ENCODE measurements around the gene PCSK9.
"Not testable (repeated sequence)": the region's sequence is repeated elsewhere in the genome, so short reads cannot be mapped to it uniquely, and the experiment has no call there.

Gene PCSK9

DNA sequence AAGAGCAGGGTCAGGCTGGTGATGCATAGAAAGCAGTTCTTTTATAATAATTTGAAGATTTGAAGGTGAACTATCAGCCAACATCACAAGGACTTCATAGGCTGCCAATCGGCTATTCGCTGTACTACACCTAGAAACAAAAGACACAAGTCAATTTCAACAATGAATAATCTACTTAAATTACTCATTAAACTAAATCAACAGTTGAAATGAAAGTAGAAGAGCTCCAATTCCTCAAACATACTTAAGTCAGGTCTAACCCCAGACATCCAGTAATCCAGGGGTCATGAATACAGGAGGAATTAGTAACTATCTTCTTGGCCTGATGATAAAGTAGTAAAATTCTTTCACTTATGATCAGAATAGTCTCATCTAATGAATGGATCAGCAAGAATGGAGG is 64.5 kb downstream of the PCSK9 start:
- CTCF ChIA-PET: no interaction called here
- POLR2A ChIA-PET (ENCODE audit: low non-redundant PET): no interaction called here
- no peak overlapping the region for H3K27ac ChIP-seq
- DNase-seq (ENCODE audit: low spot score): no peak
- TF ChIP-seq, protein P1, sequence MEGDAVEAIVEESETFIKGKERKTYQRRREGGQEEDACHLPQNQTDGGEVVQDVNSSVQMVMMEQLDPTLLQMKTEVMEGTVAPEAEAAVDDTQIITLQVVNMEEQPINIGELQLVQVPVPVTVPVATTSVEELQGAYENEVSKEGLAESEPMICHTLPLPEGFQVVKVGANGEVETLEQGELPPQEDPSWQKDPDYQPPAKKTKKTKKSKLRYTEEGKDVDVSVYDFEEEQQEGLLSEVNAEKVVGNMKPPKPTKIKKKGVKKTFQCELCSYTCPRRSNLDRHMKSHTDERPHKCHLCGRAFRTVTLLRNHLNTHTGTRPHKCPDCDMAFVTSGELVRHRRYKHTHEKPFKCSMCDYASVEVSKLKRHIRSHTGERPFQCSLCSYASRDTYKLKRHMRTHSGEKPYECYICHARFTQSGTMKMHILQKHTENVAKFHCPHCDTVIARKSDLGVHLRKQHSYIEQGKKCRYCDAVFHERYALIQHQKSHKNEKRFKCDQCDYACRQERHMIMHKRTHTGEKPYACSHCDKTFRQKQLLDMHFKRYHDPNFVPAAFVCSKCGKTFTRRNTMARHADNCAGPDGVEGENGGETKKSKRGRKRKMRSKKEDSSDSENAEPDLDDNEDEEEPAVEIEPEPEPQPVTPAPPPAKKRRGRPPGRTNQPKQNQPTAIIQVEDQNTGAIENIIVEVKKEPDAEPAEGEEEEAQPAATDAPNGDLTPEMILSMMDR (conservative IDR thresholded peaks at IDR 0.05; ENCODE audit: low read depth): no peak

DNA sequence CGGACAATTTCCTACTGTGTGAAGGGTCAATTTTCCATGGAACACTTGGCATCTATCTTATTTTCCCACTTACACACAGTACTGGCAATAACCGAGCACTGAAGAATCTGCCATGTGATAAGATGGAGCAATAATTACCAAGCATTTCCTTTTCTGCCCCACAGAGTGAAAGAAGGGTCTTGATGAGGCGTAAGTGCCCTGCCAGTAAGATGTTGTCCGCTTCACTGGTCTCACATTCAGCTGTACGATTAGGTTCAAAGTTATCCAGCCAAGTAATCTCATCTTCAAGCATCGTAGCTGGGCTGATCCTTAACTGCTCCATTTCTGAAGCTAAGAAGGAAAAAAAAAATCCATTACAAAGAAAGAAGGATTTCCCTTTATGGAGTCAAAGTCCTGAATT is 67.8 kb downstream of the PCSK9 start:
- CTCF ChIA-PET: no interaction called here

DNA sequence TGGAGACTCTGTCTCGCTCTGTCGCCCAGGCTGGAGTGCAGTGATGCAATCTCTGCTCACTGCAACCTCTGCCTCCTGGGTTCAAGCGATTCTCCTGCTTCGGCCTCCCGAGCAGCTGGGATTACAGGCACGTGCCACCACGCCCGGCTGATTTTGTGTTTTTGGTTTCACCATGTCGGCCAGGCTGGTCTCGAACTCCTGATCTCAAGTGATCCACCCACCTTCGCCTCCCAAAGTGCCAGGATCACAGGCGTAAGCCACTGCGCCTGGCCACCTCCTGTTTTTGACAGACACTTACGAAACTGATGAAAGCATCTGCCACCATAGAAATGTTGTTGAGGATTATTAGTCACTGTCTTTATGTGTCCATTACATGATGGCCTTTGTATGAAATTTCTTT is 69.7 kb downstream of the PCSK9 start:
- POLR2A ChIA-PET (ENCODE audit: low non-redundant PET); CTCF ChIA-PET: not testable (repeated sequence)

More for the DNA sequence above, 67.8 kb downstream of the PCSK9 start:
- POLR2A ChIA-PET (ENCODE audit: low non-redundant PET): no interaction called here
- no peak overlapping the region for H3K27ac ChIP-seq
- DNase-seq (ENCODE audit: low spot score): no peak
- TF ChIP-seq, protein P1 (conservative IDR thresholded peaks at IDR 0.05; ENCODE audit: low read depth): no peak

More for the DNA sequence above, 69.7 kb downstream of the PCSK9 start:
- not testable (repeated sequence) for DNase-seq (ENCODE audit: low spot score); H3K27ac ChIP-seq
